Renal pelvis (tissue), 4 donors: ENCODE results near the gene RAD51. TPM values are rescaled to one million over a fixed set of nuclear protein-coding genes. Genes with fewer than 3 reads are reported as not detected.

Source experiments
- DNase-seq: peaks from one replicate; pipeline ENCODE4 v3.0.0-alpha.2; 2013
- polyA plus RNA-seq, 3 donors: library from polyadenylated mRNA; unstranded; fragments of 120-200 nt; gene quantifications; one replicate each; pipeline ENCODE4 v1.2.1, GENCODE V29; 2013; ENCODE audit not compliant: insufficient read length in 3 of 3

RAD51 gene
- polyA plus RNA-seq, 3 donors: 12.1 to 14.4 (median 13.4) TPM

GRCh38 chr15:40714144-40714543, 19.2 kb downstream of the RAD51 start:
- no peak for DNase-seq

GRCh38 chr15:40716165-40716564, 21.2 kb downstream of the RAD51 start:
- DNase-seq: no peak

- no peak for DNase-seq
These were observed 26.7 kb downstream of the RAD51 start for GRCh38 chr15:40721701-40722100.

GRCh38 chr15:40722354-40722753, 27.4 kb downstream of the RAD51 start:
- DNase-seq: no peak

- no peak for DNase-seq
These were observed 28.0 kb downstream of the RAD51 start for GRCh38 chr15:40722934-40723333.

GRCh38 chr15:40723919-40724318, 28.9 kb downstream of the RAD51 start:
- DNase-seq: no peak

GRCh38 chr15:40731034-40731433, 36.1 kb downstream of the RAD51 start:
- DNase-seq: no peak

- DNase-seq: no peak
These were observed 41.6 kb downstream of the RAD51 start for GRCh38 chr15:40736575-40736974.

GRCh38 chr15:40737048-40737447, 42.1 kb downstream of the RAD51 start:
- no peak for DNase-seq

- DNase-seq: no peak
These were observed 44.1 kb downstream of the RAD51 start for GRCh38 chr15:40739047-40739446.

GRCh38 chr15:40739854-40740253, 44.9 kb downstream of the RAD51 start:
- DNase-seq: no peak

GRCh38 chr15:40743485-40743901, 48.5 kb downstream of the RAD51 start:
- no peak for DNase-seq

GRCh38 chr15:40743921-40744814, 49.2 kb downstream of the RAD51 start:
- no peak for DNase-seq

- no peak for DNase-seq
These were observed 49.8 kb downstream of the RAD51 start for GRCh38 chr15:40744815-40745152.

- DNase-seq: no peak
These were observed 52.0 kb downstream of the RAD51 start for GRCh38 chr15:40746916-40747418.

- DNase-seq: no peak
These were observed 53.0 kb downstream of the RAD51 start for GRCh38 chr15:40747685-40748631.

GRCh38 chr15:40749151-40749630, 54.2 kb downstream of the RAD51 start:
- no peak for DNase-seq

- no peak for DNase-seq
These were observed 55.9 kb downstream of the RAD51 start for GRCh38 chr15:40750885-40751284.

GRCh38 chr15:40751745-40752144, 56.8 kb downstream of the RAD51 start:
- DNase-seq: no peak

GRCh38 chr15:40754574-40754882, 59.6 kb downstream of the RAD51 start:
- DNase-seq: no peak

GRCh38 chr15:40754883-40755811, 60.2 kb downstream of the RAD51 start, which contains the start of gene RMDN3:
Gene RMDN3 (minus strand): TSS chr15:40755254. CDS start chr15:40754783, 471 bp downstream.
- DNase-seq: peak; percentile 96
